ENCODE results near the gene CEP68. TPM values are rescaled to one million over a fixed set of nuclear protein-coding genes. Genes with fewer than 3 reads are reported as not detected.
"Not testable (repeated sequence)": the region's sequence is repeated elsewhere in the genome, so short reads cannot be mapped to it uniquely, and the experiment has no call there.

Gene CEP68
- total RNA-seq (2014; rRNA removed), result 8.4 and 10.3 TPM in 2 replicates
- 4.1 TPM for polyA plus RNA-seq (2012)

DNA sequence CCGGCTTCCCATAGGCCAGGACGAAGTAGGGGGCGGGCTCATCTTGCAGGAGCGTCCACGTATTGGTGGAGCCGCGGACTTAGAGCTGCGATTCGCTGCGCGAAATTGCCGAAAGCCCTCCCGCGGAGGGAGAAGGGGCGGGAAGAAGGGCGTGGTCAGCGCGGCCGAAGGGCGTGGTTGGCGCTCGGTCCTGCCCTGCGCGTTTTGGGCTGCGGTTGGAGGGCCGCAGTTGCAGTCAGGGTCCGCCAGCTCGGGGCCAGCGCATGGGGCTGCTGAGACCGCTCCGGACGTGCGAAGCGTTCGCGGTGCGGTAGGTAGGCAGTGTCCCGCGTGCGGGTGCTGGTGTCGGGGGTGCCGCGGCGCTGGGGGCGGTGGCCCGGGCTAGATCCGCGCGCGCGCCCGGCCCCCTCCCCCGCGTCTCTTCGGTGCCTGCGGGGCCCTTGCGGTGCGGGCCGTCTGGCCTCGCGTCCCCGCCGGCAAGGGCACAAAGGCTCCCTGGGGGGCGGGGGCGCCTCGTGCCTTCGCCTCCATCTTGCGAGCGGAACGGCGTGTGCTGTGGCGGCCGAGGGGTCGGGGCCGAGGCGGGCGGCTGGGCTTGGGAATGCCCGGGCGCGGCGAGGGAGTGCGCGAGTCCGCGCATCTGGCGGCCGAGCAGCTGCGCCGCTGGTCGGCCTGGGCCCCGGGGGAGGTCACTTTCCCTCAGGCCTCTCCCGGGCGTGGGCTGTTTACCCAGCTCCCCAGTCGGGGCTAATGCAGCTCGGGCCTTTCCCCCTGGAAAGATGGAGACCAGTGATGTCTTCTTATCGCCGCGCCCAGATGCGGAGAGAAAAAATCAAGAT lies at the start of gene CEP68:
Gene CEP68 (plus strand): TSS at position 202 of the 839 bp plus-strand sequence. CDS start 13,029 bp downstream, outside the sequence.
- DNase-seq (ENCODE audit: low read depth), result peak; percentile 96

DNA sequence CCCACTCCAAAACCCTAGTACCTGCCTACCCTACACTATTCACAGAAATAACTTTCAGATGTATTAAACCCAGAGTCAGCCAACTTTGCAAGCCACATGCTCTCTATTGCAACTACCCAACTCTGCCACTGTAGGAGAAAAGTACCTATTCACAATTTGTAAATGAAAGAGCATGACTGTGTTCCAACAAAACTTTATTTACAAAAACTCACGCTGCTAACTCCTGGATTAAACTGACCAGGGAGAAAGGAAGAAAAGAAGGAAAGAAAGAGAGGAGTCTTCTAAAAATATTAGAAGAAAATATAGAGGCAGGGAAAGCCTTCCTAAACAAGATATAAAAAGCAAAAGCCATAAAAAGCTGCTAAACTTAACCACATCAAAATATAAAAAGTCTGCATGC lies 42.4 kb upstream of the CEP68 start:
- DNase-seq (ENCODE audit: low read depth), result no peak

DNA sequence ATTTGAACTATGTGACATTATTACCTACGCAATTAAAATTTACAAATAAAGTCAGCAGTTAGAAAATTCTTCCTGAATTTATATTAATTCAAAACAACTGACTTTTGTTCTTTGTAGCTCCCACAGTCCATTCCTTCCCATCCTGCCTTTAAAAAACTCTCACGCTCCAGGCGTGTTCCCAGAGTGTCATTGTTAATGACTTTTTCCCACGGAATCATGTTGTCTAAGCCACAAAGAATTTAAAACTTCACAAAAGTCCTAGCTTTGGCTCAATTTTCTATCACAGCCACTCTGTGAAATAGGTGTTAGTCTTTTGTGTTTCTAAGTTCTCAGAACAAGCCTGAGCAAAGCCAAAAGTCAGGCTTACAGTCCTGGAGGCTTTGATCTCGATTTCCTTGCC lies 40.5 kb upstream of the CEP68 start:
- DNase-seq (ENCODE audit: low read depth), result peak; percentile 9

GRCh38 chr2:65016789-65017188 lies 39.4 kb upstream of the CEP68 start:
- no peak for DNase-seq (ENCODE audit: low read depth)

DNA sequence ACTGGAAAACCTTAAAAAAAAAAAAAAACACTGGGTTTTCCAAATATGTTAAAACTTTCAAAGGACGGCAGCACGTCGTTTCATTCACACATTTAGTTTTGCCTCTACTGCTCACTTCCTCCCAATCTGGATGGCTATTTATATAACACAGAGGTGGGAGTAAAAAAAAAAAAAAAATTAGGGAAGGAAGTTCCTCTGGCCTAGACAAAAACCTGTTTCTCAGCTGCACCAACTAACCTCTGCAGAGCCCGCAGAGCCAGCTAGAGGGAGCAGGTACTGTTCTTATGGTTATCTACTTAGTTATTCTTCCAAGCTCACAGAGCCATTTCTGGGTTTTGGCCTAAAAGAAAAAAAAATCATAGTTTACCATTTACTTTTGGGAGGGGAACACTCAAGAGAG lies 38.9 kb upstream of the CEP68 start:
- DNase-seq (ENCODE audit: low read depth), result no peak

GRCh38 chr2:65018141-65018582 lies 38.1 kb upstream of the CEP68 start:
- no peak for DNase-seq (ENCODE audit: low read depth)

DNA sequence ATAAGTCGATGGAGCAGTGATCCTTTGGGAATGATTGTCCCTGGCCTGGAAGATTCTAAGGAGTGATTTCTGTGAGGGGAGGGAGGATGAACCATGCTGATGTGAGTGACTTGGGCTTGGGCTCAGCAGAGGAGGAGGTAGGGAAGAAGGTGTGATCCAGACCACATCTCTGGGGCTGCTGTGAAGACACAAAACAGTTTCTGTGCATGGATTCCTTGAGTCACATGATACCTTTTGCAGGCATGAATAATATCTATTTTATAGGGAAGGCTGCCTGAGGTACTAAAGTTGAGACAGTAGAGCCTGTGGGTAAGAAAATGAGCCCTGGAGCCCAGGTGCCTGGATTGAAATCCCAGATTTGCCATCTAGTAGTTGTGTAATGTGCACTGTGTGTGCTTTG lies 37.2 kb upstream of the CEP68 start:
- no peak for DNase-seq (ENCODE audit: low read depth)

GRCh38 chr2:65019675-65020195 lies 36.5 kb upstream of the CEP68 start:
- DNase-seq (ENCODE audit: low read depth), result no peak

- not testable (repeated sequence) for DNase-seq (ENCODE audit: low read depth)
Observed at GRCh38 chr2:65020251-65020650, 36.0 kb upstream of the CEP68 start.

GRCh38 chr2:65020943-65021528 lies 35.2 kb upstream of the CEP68 start:
- no peak for DNase-seq (ENCODE audit: low read depth)

- DNase-seq (ENCODE audit: low read depth), result no peak
Observed at GRCh38 chr2:65021709-65022108, 34.5 kb upstream of the CEP68 start.

DNA sequence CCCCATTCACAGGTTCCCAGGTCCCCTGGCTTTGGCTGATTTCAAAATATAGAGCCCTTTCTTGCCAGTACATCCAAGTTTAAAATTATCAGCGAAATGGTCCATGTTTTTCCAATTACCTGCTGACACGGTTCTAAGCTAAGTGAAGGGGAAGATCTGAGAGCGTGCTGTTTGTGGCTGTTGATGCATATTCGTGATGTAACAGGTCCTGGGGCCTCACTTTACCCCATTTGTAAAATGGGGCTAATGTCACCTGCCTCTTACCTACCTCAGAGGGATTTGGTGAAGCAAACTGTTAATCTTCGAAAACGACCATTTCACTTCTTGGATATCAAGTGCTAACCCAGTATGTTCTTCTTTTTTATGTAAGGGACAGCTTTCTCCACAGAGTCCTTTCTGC lies 34.0 kb upstream of the CEP68 start:
- no peak for DNase-seq (ENCODE audit: low read depth)

DNA sequence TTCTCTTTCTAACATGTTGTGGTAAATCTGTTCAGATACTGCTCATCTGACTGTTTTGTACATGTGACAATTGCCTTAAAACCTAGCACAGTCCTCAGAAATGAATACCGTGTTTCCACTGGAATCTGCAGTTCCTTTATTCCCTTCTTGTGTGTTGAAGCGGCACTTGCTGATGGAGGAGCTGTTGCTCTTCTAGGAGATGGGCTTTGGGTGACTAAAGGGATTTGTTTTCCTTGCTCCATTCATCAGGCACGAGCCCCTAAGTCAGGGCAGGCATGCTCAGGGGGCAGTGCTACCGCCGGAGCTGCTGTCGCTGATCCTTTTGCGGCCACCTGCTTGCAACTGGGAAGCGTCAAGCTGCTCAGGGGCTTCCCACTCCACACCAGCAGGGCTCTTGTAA lies 32.5 kb upstream of the CEP68 start:
- DNase-seq (ENCODE audit: low read depth), result no peak

DNA sequence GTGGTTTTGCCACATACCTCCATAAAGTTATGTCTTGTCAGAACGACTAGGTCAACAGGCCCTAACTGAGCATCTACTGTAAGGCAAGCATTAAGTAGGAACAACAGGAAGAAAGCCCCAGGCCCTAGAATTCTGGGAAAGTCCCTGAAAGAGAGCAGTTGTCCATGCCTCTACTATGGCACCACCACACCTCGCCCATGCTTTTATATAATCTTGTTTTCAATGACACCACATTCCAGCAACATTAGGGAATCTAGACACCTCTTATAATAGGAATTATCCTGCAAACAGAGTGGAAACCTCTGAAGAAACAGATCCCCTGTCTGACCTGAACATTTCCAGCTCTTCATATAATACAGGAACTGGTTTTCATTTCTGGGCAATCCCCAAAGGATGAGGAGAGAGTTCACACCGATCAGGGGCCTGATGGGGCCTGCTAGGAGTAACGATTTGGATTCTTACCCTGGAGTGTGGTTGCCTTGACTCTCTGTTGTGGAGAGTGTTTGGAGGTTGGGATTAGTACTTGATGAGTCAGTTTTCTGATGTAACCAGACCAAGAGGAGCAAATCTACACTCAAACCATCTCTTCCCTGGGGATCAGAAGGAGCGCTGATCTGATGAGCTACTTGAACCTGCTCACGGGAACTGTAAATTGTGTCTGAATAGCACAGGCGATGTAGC lies 31.9 kb upstream of the CEP68 start:
- peak; percentile 84 for DNase-seq (ENCODE audit: low read depth)

DNA sequence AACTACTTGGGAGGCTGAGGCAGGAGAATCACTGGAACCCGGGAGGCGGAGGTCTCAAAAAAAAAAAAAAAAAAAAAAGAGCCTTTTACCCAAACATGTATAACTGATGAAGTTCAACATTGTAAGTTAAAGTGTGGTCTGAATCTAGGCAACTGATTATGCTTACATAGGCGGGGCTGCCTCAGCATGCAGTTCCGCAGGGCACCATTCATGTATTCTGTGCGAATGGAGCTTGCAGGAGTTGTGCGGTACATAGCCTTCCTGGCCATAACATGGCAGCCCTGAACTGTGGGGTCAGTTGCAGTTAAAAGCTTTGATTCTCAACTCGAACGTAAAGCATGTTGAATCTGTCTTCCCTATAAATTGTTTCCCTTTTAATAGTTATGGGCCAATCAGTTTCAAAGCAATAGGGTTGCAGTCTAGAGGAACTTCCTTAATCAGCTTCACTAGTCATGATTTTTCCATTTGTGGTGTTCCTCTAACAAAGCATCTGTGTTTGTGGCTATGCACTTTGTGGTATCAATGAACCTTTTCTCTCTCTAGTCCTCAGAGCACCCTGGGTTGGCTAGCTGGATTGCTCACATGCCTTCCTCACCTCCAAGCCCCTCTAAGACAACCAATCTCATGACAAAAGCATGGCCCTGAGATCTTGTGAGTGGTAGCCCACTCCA lies 30.6 kb upstream of the CEP68 start:
- DNase-seq (ENCODE audit: low read depth), result no peak

DNA sequence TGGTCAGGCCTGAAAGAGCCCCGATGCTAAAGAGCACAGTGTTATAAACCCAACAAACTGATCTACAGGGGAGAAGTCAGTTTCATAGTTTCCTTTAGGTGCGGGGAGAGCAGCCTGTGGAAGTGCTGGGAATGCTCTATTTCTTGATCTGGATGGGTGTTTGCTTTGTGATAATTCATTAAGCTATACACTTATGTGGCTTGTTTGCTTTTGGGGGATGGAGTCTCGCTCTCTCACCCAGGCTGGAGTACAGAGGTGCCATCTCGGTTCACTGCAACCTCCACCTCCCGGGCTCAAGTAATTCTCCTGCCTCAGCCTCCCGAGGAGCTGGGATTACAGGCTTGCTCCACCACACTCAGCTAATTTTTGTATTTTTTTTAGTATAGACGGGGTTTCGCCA lies 30.1 kb upstream of the CEP68 start:
- no peak for DNase-seq (ENCODE audit: low read depth)

DNA sequence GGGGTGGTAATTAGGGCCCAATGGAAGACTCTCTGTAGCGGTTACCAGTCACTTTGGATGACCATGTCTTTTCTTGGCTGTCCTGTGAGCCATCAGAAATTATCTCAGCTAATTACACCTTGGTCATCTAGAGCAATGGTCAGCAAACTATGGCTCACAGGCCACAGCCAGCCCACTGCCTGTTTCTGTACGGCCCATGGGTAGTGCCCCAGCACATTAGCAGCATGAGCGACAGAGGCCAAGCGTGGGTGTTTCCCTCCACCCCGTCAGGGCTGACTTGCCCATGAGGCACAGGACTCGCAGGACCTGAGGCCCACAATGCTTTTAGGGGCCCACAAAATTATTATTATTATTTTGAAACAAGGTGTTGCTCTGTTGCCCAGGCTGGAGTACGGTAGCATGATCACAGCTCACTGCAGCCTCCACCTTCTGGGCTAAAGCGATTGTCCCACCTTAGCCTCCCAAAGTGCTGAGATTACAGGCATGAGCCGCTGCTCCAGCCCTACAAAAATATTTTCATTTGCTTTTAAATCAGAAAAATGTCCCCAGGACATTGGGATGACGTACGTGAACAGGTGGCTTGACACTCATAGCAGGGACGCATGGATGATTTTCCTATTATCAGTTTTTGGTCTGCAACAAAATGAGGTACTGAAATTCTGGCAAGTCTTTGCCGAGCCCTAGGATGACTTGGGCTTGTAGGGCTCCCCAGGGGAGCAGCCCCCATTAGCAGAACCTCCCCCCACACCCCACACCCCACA lies 29.3 kb upstream of the CEP68 start:
- no peak for DNase-seq (ENCODE audit: low read depth)

- DNase-seq (ENCODE audit: low read depth), result no peak
Observed at GRCh38 chr2:65027616-65028244, 28.5 kb upstream of the CEP68 start.

DNA sequence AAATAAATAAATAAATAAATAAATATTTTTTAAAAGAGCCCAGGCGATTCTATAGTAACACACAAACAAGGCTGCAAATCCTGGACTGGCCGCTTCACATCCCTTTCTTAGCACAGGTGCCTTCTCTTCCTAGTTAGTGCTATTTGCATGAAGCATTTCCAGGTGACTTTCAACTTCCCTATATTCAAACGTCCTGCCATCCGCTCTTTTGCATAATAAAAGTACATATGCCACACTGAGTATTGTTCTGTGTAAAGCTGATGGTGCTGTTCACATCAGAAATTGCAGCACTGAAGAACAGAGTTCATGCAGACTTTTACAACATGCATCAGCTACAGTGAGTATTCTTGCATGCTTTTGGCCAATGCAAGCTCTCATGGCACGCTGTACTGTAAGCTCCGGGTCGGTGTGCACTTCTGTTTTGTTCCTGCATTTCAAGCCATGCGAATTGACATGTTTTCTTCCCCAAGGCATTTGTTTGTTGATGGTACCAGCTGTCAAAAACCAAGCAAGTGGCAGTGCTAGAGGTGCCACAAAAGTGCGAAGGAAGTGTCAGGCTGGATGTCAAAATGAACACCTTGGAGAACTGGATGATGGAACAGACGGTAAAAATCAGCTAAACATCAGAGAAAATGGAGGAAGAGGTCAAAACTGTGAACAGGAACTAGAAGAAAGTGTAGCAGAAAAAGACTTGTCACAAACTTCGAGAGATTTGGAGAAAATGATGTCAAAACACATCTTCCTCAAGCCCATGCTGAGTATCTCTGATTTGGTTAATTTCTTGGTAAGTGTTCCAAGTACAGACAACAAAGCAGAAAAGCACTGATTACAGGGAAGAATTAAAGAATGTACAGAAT lies 25.5 kb upstream of the CEP68 start:
- no peak for DNase-seq (ENCODE audit: low read depth)
